Measurements from ENCODE around the gene RCCD1.

GRCh38 chr15:90931575-90931827 lies 23.2 kb upstream of the RCCD1 start:
- TF ChIP-seq POLR2AphosphoS5 (IDR thresholded peaks at IDR 0.05), result no peak
- no peak for TF ChIP-seq CTCF (IDR thresholded peaks at IDR 0.05)
- TF ChIP-seq POLR2A (IDR thresholded peaks at IDR 0.05), result no peak

All from prostate gland (tissue), 2 donors.